ENCODE results near the gene TMEM87A.

Gene TMEM87A

GRCh38 chr15:42275780-42276391 is 2.7 kb upstream of the TMEM87A start:
- ATAC-seq (ENCODE audit: insufficient read depth, low read depth), result no peak
- Histone ChIP-seq H3K79me2 (ENCODE audit: insufficient read depth, low read length) (peaks cover 38% of the 10 kb centered on the region), H3K9ac (ENCODE audit: low read depth, low read length) (peak overlapping the region; percentile 90; the same call in 1 of the 2 replicates), H3K27ac (ENCODE audit: low read length) (no peak overlapping the region), H3K36me3 (ENCODE audit: insufficient read depth, low read length) (peaks cover 4% of the 10 kb centered on the region), H3K4me2 (ENCODE audit: insufficient read depth, low read length) (peak overlapping the region; percentile 80; the same call in 1 of the 2 replicates), H3K27me3 (ENCODE audit: insufficient read depth, low read length, poor library complexity) (no peaks in the 10 kb centered on the region), H3K9me3 (ENCODE audit: insufficient read depth, low read length, severe bottlenecking) (no peaks in the 10 kb centered on the region), H3K4me1 (ENCODE audit: insufficient read depth, low read length) (peaks cover 39% of the 10 kb centered on the region), H4K20me1 (ENCODE audit: insufficient read depth, low read length) (no peaks in the 10 kb centered on the region), H2AFZ (ENCODE audit: low read depth, low read length) (no peak overlapping the region), H3K4me3 (ENCODE audit: low read depth in 1 of 2, low read length in 2 of 2) (no peak overlapping the region)
- no peak for DNase-seq
- TF ChIP-seq CTCF (IDR thresholded peaks at IDR 0.05; ENCODE audit: borderline replicate concordance, extremely low read depth, low read length, poor library complexity, severe bottlenecking) (no peak), EZH2 (IDR thresholded peaks at IDR 0.05; ENCODE audit: borderline replicate concordance, low read depth, low read length, severe bottlenecking) (no peak)

- H3K27ac ChIP-seq (ENCODE audit: low read length), result peak overlapping the region; percentile 99
- no peak for DNase-seq
- peak overlapping the region; percentile 99 for H2AFZ ChIP-seq (ENCODE audit: low read depth, low read length)
Observed at GRCh38 chr15:42274702-42274989, 1.4 kb upstream of the TMEM87A start.

GRCh38 chr15:42273900-42274701 is 868 bp upstream of the TMEM87A start:
- DNase-seq (peak; percentile 60), ATAC-seq (ENCODE audit: insufficient read depth, low read depth) (peak; percentile 36)
- peak overlapping the region; percentile 59 to 92 for H3K4me3 ChIP-seq (ENCODE audit: low read depth in 1 of 2, low read length in 2 of 2)
- H2AFZ ChIP-seq (ENCODE audit: low read depth, low read length), result peak overlapping the region; percentile 99
- peaks cover 4% of the 10 kb centered on the region for H3K36me3 ChIP-seq (ENCODE audit: insufficient read depth, low read length)
- no peaks in the 10 kb centered on the region for H3K9me3 ChIP-seq (ENCODE audit: insufficient read depth, low read length, severe bottlenecking)
- H3K4me1 ChIP-seq (ENCODE audit: insufficient read depth, low read length), result peaks cover 49% of the 10 kb centered on the region
- peak overlapping the region; percentile 80 for H3K4me2 ChIP-seq (ENCODE audit: insufficient read depth, low read length)
- H4K20me1 ChIP-seq (ENCODE audit: insufficient read depth, low read length), result no peaks in the 10 kb centered on the region
- H3K79me2 ChIP-seq (ENCODE audit: insufficient read depth, low read length), result peaks cover 55% of the 10 kb centered on the region
- TF ChIP-seq EZH2 (IDR thresholded peaks at IDR 0.05; ENCODE audit: borderline replicate concordance, low read depth, low read length, severe bottlenecking) (no peak), CTCF (IDR thresholded peaks at IDR 0.05; ENCODE audit: borderline replicate concordance, extremely low read depth, low read length, poor library complexity, severe bottlenecking) (no peak)
- H3K27ac ChIP-seq (ENCODE audit: low read length), result peak overlapping the region; percentile 99
- no peaks in the 10 kb centered on the region for H3K27me3 ChIP-seq (ENCODE audit: insufficient read depth, low read length, poor library complexity)
- peak overlapping the region; percentile 90 for H3K9ac ChIP-seq (ENCODE audit: low read depth, low read length)

More at GRCh38 chr15:42274702-42274989, 1.4 kb upstream of the TMEM87A start:
- Histone ChIP-seq H3K27me3 (ENCODE audit: insufficient read depth, low read length, poor library complexity) (no peaks in the 10 kb centered on the region), H3K4me1 (ENCODE audit: insufficient read depth, low read length) (peaks cover 47% of the 10 kb centered on the region), H3K4me2 (ENCODE audit: insufficient read depth, low read length) (peak overlapping the region; percentile 80), H4K20me1 (ENCODE audit: insufficient read depth, low read length) (no peaks in the 10 kb centered on the region), H3K9me3 (ENCODE audit: insufficient read depth, low read length, severe bottlenecking) (no peaks in the 10 kb centered on the region), H3K36me3 (ENCODE audit: insufficient read depth, low read length) (peaks cover 4% of the 10 kb centered on the region), H3K79me2 (ENCODE audit: insufficient read depth, low read length) (peaks cover 50% of the 10 kb centered on the region), H3K4me3 (ENCODE audit: low read depth in 1 of 2, low read length in 2 of 2) (peak overlapping the region; percentile 59 to 92; a peak in 3 of 4 replicates), H3K9ac (ENCODE audit: low read depth, low read length) (peak overlapping the region; percentile 90)
- no peak for ATAC-seq (ENCODE audit: insufficient read depth, low read depth)
- TF ChIP-seq CTCF (IDR thresholded peaks at IDR 0.05; ENCODE audit: borderline replicate concordance, extremely low read depth, low read length, poor library complexity, severe bottlenecking) (no peak), EZH2 (IDR thresholded peaks at IDR 0.05; ENCODE audit: borderline replicate concordance, low read depth, low read length, severe bottlenecking) (no peak)

All from DND-41 (cell line).